ENCODE data around the gene ERVFRD-1. TPM values are rescaled to one million over a fixed set of nuclear protein-coding genes. Genes with fewer than 3 reads are reported as not detected.

ERVFRD-1 gene
- total and polyA plus RNA-seq, 7 donors: 0.04 to 0.11 (median 0.06) TPM; not detected in 4

DNA sequence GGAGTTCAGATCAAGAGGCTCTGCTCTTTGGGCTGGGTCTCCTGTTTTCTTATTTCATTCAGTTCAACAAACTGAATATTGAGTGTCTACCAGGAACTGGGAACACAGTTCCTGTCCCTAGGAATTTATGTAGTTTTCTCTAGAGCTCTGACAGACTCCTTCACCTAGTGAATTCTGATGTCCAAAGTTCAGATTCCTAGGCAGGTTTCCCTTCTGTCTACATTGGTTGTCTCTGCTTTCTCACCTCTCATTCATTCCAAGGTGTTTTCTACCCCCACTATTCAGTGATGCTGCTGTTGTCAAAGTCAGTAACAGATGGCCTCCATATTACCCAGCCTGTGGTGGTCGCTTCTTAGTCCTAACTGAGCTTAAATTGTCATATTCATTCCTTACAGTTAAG, 13.5 kb downstream of the ERVFRD-1 start:
- peaks cover 19% of the 10 kb centered on the region for H3K4me1 ChIP-seq
- no peak for TF ChIP-seq CTCF (IDR thresholded peaks at IDR 0.05)
- H3K9me3 ChIP-seq: no peaks in the 10 kb centered on the region
- 95 to 97% (median 97%) methylated on average over 1 of the region's 1 CpG for WGBS, 3 donors
- H3K27me3 ChIP-seq (ENCODE audit: insufficient read depth in 3 of 3, low read length in 2 of 3): no peaks in the 10 kb centered on the region
- no peak for ATAC-seq
- H3K4me3 ChIP-seq: no peak overlapping the region
- no peak for DNase-seq
- peaks cover 0 to 5% of the 10 kb centered on the region in 2 donors for H3K36me3 ChIP-seq (ENCODE audit: insufficient read depth in 1 of 2, low read depth in 1 of 2)
- intact Hi-C loops (cut with DNase I): no loop called here
- no peak overlapping the region for H3K27ac ChIP-seq

DNA sequence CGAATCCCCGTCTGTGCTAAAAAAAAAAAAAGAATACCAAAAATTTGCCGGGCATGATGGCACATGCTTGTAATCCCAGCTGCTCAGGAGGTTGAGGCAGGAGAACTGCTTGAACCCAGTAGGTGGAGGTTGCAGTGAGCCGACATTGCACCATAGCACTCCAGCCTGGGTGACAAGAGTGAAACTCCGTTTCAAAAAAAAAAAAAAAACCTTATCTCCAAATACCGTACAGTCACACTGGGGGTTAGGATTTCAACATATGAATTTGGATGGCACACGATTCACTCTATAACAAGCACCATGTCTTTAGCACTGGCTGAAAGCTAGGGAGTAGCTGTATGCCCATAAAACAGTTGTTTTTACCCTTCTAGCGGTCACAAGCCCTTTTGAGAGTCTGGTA, 14.0 kb downstream of the ERVFRD-1 start:
- DNase-seq: no peak
- TF ChIP-seq CTCF (IDR thresholded peaks at IDR 0.05): no peak

GRCh38 chr6:11096109-11096508, 15.4 kb downstream of the ERVFRD-1 start:
- Histone ChIP-seq H3K27me3 (ENCODE audit: insufficient read depth in 3 of 3, low read length in 2 of 3) (no peaks in the 10 kb centered on the region), H3K9me3 (no peaks in the 10 kb centered on the region), H3K36me3 (ENCODE audit: insufficient read depth in 1 of 2, low read depth in 1 of 2) (peaks cover 0 to 5% of the 10 kb centered on the region in 2 donors), H3K4me3 (no peak overlapping the region), H3K27ac (no peak overlapping the region), H3K4me1 (peaks cover 20% of the 10 kb centered on the region)
- no peak for TF ChIP-seq CTCF (IDR thresholded peaks at IDR 0.05)
- intact Hi-C loops (cut with DNase I): no loop called here
- ATAC-seq (no peak), DNase-seq (no peak)
- 67 to 81% (median 76%) methylated on average over 4 of the region's 4 CpGs for WGBS, 3 donors

More for the DNA sequence above, 14.0 kb downstream of the ERVFRD-1 start:
- Histone ChIP-seq H3K9me3 (no peaks in the 10 kb centered on the region), H3K4me3 (no peak overlapping the region), H3K4me1 (peaks cover 23% of the 10 kb centered on the region), H3K27me3 (ENCODE audit: insufficient read depth in 3 of 3, low read length in 2 of 3) (no peaks in the 10 kb centered on the region), H3K27ac (no peak overlapping the region), H3K36me3 (ENCODE audit: insufficient read depth in 1 of 2, low read depth in 1 of 2) (peaks cover 0 to 5% of the 10 kb centered on the region in 2 donors)
- intact Hi-C loops (cut with DNase I): no loop called here
- ATAC-seq: no peak
- WGBS, 3 donors: 79 to 87% (median 83%) methylated on average over 8 of the region's 8 CpGs

DNA sequence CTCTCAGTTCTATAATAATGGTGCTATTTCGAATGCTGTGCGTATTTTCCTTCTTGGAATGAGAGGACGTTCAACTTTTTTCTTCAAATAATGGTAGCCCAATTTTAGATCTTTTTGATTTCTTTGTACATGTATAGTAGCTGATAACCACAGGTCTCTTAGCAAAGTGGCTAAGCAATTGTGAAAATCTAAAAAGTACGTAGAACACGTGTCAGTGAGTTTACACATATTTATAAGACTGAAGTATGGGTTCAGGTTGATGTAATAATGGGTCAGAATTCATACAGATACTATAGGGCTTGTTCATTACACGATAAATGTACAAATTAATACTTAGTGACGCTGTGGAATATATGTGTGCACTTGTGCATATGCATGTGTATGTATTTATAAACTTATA, 16.6 kb downstream of the ERVFRD-1 start:
- Histone ChIP-seq H3K36me3 (ENCODE audit: insufficient read depth in 1 of 2, low read depth in 1 of 2) (peaks cover 0 to 5% of the 10 kb centered on the region in 2 donors), H3K9me3 (no peaks in the 10 kb centered on the region), H3K4me1 (peaks cover 18% of the 10 kb centered on the region), H3K4me3 (peak overlapping the region; percentile 88), H3K27ac (peak overlapping the region; percentile 92), H3K27me3 (ENCODE audit: insufficient read depth in 3 of 3, low read length in 2 of 3) (no peaks in the 10 kb centered on the region)
- DNase-seq: no peak
- intact Hi-C loops (cut with DNase I): no loop called here
- WGBS, 3 donors: 32 to 43% (median 37%) methylated on average over 7 of the region's 7 CpGs
- TF ChIP-seq CTCF (IDR thresholded peaks at IDR 0.05): no peak
- ATAC-seq: no peak

GRCh38 chr6:11094411-11094851, 17.1 kb downstream of the ERVFRD-1 start:
- H3K27me3 ChIP-seq (ENCODE audit: insufficient read depth in 3 of 3, low read length in 2 of 3): no peaks in the 10 kb centered on the region
- TF ChIP-seq CTCF (IDR thresholded peaks at IDR 0.05): no peak
- peaks cover 18% of the 10 kb centered on the region for H3K4me1 ChIP-seq
- H3K9me3 ChIP-seq: no peaks in the 10 kb centered on the region
- intact Hi-C loops (cut with DNase I): no loop called here
- DNase-seq: peak; percentile 35 to 69
- 0 to 1% (median 1%) methylated on average over 15 of the region's 15 CpGs for WGBS, 3 donors
- peak overlapping the region; percentile 88 for H3K4me3 ChIP-seq
- peak in 2 of 4 donors; percentile 31 to 34 for ATAC-seq
- H3K36me3 ChIP-seq (ENCODE audit: insufficient read depth in 1 of 2, low read depth in 1 of 2): peaks cover 0 to 5% of the 10 kb centered on the region in 2 donors
- H3K27ac ChIP-seq: peak overlapping the region; percentile 92

Data from psoas muscle (tissue), 8 donors.